ENCODE results near the gene FNBP1.
A peak's percentile ranks its signal among the peaks of the same experiment; 100 is the strongest.
"Not testable (repeated sequence)": the region's sequence is repeated elsewhere in the genome, so short reads cannot be mapped to it uniquely, and the experiment has no call there.

The FNBP1 gene

DNA sequence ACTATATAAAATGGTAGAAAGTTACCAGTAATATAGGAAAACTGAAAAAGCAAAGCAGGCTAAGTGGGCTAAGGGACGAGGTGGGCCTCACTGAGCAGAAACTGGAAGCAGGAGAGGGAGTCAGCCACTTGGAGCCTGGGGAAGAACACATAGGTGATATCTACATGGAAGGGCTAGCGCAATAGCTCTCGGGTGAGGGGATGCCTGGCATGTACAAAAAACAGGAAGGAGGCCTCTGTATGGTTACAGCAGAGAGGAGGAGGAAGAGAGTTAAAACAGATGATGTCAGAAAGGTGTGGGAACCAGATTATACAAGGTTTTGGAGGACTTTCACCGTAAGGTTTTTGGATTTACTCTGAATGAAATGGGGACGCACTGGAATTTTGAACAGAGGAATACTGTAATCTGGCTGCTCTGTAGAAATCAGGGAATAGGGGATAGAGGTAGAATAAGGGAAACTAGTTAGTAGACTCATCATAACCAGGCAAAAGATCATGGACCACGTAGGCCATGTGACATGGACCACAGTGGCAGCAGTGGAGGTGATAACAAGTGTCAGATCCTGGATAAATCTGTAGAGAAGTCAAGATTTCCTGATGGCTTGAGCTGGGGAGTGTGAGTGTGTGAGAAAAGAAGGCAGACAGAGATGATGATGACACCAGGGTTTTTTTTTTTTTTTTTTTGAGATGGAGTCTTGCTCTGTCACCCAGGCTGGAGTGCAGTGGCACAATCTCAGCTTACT is 52.5 kb downstream of the FNBP1 start:
- peak; percentile 38 for DNase-seq

GRCh38 chr9:129989740-129990139 is 53.2 kb downstream of the FNBP1 start:
- peak; percentile 88 for DNase-seq

- no peak for DNase-seq
Measured at GRCh38 chr9:129989362-129989708, 53.7 kb downstream of the FNBP1 start.

- no peak for DNase-seq
Measured at GRCh38 chr9:129988607-129989361, 54.2 kb downstream of the FNBP1 start.

DNA sequence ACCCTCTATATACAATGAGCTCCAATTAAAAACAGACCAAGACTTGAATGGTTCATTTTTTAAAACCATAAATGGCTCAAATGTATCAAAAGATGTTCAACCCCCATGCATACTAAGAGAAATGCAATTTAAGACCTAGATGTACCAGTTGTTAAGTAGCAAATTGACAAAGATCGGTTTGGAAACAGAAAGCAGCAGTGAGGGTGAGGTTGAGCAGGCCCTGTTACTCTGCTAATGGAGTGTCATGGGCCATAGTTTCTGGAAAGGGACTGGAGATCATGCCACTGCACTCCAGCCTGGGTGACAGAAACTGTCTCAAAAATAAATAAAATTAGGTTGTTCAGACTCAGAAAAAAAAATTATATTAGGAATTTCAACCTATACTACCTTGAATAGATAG is 55.0 kb downstream of the FNBP1 start:
- no peak for DNase-seq

DNA sequence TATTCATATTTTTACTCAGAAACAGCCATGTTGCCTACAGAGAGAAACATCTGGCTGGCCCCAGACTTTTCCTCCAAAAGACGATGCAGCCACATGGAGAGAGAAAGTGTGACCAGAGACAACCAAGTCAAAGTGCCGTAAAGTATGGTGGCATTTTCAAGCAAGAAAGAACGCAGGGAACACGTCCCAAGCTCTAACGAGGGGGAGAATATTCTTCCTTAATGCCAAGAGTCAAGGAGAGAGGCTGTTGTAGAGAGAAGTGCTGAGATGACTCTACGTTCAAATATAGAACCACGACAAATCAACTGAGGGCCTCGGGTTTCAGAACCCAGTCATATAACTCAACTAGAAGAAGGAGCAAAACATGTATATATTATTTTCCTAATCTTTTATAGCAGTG is 55.9 kb downstream of the FNBP1 start:
- no peak for DNase-seq

- DNase-seq, result not testable (repeated sequence)
Measured at GRCh38 chr9:129984589-129984988, 58.4 kb downstream of the FNBP1 start.

DNA sequence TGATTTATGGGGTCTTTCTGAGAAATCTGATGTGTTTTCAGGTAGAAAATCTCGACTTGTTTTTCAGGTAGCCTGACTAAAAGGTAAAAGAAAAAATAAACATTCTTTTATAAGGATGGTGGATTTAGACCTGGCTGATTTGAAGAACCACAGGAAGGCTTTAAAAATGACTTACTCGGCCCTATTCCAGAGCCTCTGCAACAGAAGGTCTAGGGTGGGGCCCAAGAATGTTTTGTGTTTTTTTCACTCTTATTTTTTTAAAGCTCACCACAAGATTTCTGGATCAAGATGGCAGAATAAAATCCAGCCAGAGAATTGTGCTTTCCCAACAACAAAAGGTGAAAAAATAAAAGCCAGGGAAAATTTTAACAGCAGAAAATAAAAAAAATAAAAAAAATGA is 59.1 kb downstream of the FNBP1 start:
- DNase-seq, result peak; percentile 62

- no peak for DNase-seq
Measured at GRCh38 chr9:129981180-129981907, 61.6 kb downstream of the FNBP1 start.

DNA sequence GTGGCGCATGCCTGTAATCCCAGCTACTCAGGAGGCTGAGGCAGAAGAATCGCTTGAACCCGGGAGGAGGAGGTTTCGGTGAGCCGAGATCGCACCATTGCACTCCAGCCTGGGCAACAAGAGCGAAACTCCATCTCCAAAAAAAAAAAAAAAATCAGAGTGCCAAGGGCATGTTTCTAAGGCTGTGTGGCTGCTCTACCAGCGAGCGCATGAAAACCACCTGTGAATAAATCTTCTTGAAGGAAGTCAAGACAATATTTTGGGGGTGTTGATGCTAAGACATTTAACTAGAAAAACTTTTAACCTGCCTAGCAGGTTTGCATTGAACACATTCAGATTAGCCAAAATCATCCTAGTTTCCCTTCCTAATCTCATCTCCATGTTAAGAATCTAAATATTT is 62.8 kb downstream of the FNBP1 start:
- not testable (repeated sequence) for DNase-seq

DNA sequence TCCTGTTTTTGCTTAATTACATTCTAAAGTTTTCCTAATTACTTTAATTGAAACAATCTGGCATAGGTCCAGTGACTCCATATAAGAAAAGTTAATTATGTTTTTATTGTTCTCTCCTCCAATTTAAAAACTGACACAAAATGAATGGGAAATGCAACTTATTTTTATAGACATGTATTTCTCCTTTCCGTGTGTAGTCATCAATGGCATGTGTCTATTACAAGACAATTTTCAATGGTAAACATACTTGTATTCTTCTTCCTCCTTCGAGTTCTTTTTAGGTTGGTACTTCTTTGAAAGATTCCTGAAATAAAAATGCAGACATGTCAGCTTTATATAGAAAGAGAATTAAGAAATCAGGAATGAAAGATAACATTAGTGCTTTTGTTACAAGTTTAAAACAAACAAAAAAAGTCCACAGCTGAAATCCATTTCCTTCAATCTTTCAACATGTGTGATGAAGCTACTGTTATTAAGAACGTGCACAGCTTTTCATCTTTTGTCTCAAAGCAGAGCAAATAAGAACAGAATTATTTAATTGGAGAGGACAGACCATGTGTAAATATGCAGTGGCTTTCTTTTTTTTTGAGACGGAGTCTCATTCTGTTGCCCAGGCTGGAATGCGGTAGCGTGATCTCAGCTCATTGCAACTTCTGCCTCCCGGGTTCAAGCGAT is 63.8 kb downstream of the FNBP1 start:
- DNase-seq, result no peak

DNA sequence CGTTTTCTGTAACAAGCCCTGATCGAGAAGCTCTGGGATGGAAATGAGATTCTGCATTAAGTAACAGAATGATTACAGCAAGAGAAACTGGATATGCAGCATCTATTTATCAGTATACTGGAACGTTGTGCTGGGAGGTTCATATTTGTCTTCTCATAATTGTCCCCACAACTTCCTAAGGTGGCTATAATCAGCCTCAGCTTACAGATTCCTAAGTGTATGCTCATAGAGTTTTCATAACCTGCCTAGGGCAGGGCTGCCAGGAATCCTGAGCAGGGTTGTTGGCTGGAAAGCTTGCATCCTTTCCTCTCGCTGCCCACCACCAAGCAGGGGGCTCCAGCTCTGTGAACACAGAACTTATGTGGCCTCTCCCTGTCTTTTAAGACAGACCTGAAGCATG is 70.2 kb downstream of the FNBP1 start:
- DNase-seq, result no peak

GRCh38 chr9:129968690-129969485 is 74.1 kb downstream of the FNBP1 start:
- DNase-seq, result peak; percentile 35

DNA sequence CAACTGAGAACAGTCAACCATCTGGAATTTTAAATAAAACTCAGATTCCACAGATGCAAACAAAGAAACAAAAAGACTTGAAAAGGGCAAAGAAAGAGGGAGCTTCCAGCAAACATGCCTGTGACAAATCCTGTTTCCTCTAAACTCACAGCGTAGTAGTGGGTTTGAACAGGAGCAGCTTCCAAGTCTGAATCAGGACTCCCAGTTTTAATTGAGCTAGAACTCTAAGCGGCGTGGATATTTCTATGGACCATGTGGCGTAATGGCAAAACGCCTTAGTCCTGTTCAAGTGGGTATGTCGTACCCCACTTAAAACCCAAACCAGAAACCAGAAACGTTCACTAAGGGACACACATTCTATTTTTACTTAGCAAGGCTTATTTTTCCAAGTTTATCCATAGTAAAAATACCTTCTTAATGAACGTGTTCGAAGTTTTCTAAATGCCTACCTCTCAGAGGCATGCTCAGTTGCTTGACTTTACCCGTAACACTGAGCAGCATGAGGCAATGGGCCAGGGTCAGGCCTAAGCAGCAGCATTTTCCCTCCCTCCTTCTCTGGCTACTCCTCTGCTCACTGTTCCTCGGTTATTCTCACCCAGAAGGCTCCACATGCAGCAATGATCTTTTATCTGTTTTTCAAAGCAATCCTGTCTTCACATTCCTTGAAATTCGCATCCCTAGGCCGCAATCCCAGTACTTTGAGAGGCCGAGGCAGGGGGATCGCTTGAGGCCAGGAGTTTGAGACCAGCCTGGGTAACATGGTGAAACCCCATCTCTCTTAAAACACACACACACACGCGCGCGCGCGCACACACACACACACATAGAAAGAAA is 77.9 kb downstream of the FNBP1 start:
- DNase-seq, result peak; percentile 89

DNA sequence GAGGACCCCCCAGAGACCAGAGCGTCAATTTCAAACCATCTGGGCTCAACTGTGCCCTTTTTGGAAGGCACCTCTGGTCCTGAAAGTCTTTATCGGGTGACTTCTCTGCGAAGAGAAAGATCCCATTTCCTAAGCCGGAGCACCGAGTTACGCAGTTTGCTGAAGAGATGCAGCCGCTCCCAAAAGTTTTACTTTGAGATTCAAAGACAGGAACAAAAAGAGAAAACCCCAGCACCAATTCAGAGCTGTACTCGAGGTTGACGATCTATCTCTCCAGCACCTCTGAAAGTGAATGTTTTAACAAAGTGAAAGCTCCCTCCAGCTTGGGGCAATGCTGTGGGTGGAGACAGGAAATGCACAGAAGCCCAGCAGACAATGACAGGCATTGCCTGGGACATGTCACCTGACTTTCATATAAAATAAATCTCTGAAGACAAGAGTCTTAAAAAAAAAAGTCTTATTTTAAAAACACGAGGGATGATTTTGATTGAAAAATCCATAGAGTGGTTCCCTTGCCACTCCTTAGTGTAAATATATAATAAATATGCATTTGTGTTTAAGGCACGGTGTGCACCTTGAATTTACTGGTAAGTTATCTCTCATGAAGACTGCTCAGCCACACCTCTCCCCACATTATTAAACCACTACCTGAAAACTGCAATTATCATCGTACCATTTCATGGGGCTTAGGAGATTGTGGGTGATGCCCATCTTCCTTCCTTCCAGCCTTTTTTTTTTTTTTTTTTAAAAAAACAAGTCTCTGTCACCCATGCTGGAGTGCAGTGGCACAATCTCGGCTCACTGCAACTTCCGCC is 79.9 kb downstream of the FNBP1 start:
- peak; percentile 75 for DNase-seq

DNA sequence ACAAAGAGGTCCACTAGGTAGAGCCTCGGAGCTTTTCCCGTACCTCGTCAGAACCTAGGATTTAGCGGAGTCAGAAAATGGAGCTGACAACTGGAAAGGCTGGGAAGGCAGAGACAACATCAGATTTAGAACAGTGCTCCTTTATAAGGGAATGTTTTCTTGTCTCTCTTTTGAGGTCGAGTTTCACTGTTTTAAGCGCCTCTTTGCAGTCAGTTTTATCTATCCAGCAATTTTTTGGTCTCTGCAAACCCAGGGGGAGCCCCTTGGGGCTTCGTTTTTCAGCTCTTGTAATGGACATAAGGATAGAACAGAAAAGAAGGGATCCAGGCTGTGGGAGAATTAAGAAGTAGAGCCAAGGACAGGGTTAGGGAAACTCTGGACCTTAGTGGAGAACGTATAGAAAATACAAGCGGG is 80.5 kb downstream of the FNBP1 start:
- DNase-seq, result no peak

DNA sequence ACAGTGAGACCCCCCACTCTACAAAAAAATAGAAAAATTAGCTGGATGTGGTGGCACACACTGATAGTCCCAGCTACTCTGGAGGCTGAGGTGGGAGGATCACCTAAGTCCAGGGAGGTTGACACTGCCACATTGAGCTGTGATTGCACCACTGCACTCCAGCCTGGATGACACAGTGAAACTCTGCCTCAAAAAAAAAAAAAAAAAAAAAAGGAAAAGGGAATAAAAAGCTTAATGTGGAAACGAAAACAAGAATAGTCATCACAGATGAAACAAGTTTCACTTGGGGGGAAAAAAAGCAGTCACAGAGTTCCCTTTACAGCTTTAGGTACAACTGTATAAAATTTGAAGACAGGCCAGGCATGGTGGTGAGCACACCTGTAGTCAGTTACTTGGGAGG is 84.2 kb downstream of the FNBP1 start:
- no peak for DNase-seq

- DNase-seq, result no peak
Measured at GRCh38 chr9:129954868-129955550, 88.0 kb downstream of the FNBP1 start.

DNA sequence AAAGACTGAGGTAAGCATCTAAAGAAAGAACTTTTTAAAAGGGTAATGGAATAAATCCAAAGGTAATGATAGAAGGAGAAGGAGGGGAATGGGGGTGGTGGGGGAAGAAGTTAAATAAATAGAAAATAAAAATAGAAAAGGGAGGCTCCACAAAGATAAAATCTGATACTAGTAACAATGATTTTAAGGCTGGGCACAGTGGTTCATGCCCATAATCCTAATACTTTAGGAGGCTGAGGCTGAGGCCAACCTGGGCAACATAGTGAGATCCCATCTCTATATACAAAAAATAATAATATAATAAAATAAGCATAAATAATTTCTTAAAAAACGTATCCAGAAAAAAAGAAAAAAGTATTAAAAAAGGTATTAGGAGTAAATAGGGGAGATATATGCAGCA is 89.3 kb downstream of the FNBP1 start:
- no peak for DNase-seq

DNA sequence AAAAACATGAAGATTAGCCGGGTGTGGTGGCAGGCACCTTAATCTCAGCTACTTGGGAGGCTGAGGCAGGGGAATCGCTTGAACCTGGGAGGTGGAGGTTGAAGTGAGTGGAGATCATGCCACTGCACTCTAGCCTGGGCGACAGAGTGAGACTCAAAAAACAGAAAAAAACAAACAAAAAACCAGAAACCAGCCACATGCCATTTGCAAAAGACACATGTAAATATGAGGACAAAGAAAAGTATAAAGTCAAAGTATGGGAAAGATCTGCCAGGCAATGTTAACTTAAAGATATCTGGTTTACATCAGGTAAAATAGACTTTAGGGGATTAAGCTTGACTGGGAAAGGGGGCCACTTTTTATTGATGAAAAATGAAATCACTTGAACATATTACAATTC is 90.7 kb downstream of the FNBP1 start:
- no peak for DNase-seq

Measured in fibroblast of skin of back (primary cell).